Measurements from ENCODE around the gene FOXE1. TPM values are rescaled to one million over a fixed set of nuclear protein-coding genes. Genes with fewer than 3 reads are reported as not detected.
A peak's percentile ranks its signal among the peaks of the same experiment; 100 is the strongest.

Gene FOXE1
- total and polyA plus RNA-seq, 2 experiments from 2014 or later: 0.45 TPM; not detected in 1

- H3K27ac Mint-ChIP-seq: no peak overlapping the region
- TF ChIP-seq ZNF114 (CRISPR knock-in tag; IDR thresholded peaks at IDR 0.05) (no peak), STAT1 (IDR thresholded peaks at IDR 0.05; ENCODE audit: unreplicated experiment) (no peak), POLR2AphosphoS5 (IDR thresholded peaks at IDR 0.05; ENCODE audit: low read depth) (no peak), CTCF (conservative IDR thresholded peaks at IDR 0.05; ENCODE audit: low read depth in 2 of 2) (no peak), EZH2 (IDR thresholded peaks at IDR 0.05; ENCODE audit: low read depth, unreplicated experiment) (no peak), ZNF462 (CRISPR knock-in tag; IDR thresholded peaks at IDR 0.05) (no peak), CREB1 (CRISPR knock-in tag; IDR thresholded peaks at IDR 0.05; ENCODE audit: low read depth) (no peak), NANOG (IDR thresholded peaks at IDR 0.05; ENCODE audit: borderline replicate concordance) (no peak), ETS1 (IDR thresholded peaks at IDR 0.05) (no peak), REST (IDR thresholded peaks at IDR 0.05; ENCODE audit: unreplicated experiment) (no peak), EZH2phosphoT487 (IDR thresholded peaks at IDR 0.05; ENCODE audit: unreplicated experiment) (no peak), ZNF331 (CRISPR knock-in tag; IDR thresholded peaks at IDR 0.05; ENCODE audit: low read depth) (no peak)
- peaks cover 20% of the 10 kb centered on the region for H3K27me3 Mint-ChIP-seq (ENCODE audit: insufficient read depth, low read depth, poor library complexity)
- peak overlapping the region; percentile 80 for H3K4me2 ChIP-seq
- ATAC-seq: no peak
- no peak overlapping the region for H3K27ac ChIP-seq (ENCODE audit: low read depth)
- H3K27me3 ChIP-seq (ENCODE audit: insufficient read depth): peaks cover 22% of the 10 kb centered on the region; the same call in 1 of the 2 replicates
- no peaks in the 10 kb centered on the region for H4K20me1 ChIP-seq (replicated peaks; ENCODE audit: insufficient read depth)
- no peaks in the 10 kb centered on the region for H3K79me2 ChIP-seq (replicated peaks; ENCODE audit: insufficient read depth)
- H3K9me3 Mint-ChIP-seq: no peaks in the 10 kb centered on the region; the same call in 2 of the 3 replicates
- no peaks in the 10 kb centered on the region for H3K36me3 ChIP-seq (ENCODE audit: insufficient read depth)
- peak overlapping the region; percentile 87 for H3K4me3 Mint-ChIP-seq
- H3K4me3 ChIP-seq: peak overlapping the region; percentile 67
- no peaks in the 10 kb centered on the region for H3K36me3 Mint-ChIP-seq (ENCODE audit: low read depth)
- peak overlapping the region; percentile 95 for H2AFZ ChIP-seq
- DNase-seq (ENCODE audit: low spot score): no peak
- H3K4me1 Mint-ChIP-seq: peaks cover 6% of the 10 kb centered on the region
- H3K9me2 ChIP-seq (ENCODE audit: insufficient read depth): no peaks in the 10 kb centered on the region
- peaks cover 4% of the 10 kb centered on the region; the same call in 1 of the 2 replicates for H3K4me1 ChIP-seq (ENCODE audit: insufficient read depth)
- H3F3A ChIP-seq (replicated peaks; ENCODE audit: low read depth): no peaks in the 10 kb centered on the region
These were observed 49.0 kb upstream of the FOXE1 start for GRCh38 chr9:97804059-97804365.
